Tibial nerve (tissue), 3 donors: ENCODE results near the gene ETFA.

Experiments
- CTCF ChIP-seq, 5 experiments: fragments of 200-600 bp in 3 of 5; fragments of 450-650 bp in 2 of 5; sonication (generic) in 3 of 5; IDR thresholded peaks; one replicate each; pipeline ENCODE4 v1.5.1; 2016 to 2019; ENCODE audit warnings: antibody characterized with exemption in 5 of 5, mild to moderate bottlenecking in 3 of 5, moderate library complexity in 2 of 5
- POLR2A ChIP-seq, 2 donors: fragments of 450-650 bp; IDR thresholded peaks; one replicate each; pipeline ENCODE4 v1.6.1; 2017; ENCODE audit warnings: antibody characterized with exemption in 2 of 2, mild to moderate bottlenecking in 2 of 2, moderate library complexity in 2 of 2

- TF ChIP-seq CTCF (IDR thresholded peaks at IDR 0.05) (no peak), POLR2A (IDR thresholded peaks at IDR 0.05) (no peak)
Observed at GRCh38 chr15:76321171-76321570, 9.9 kb upstream of the ETFA start.
